NCI-H2196 treated with DMSO at 0.1 percent for 48 hours (cell line): ENCODE measurements around the gene CPVL.

ENCODE experiments used
- DNase-seq: peaks from one replicate; lab custom pipeline; 2025; ENCODE audit not compliant: unreplicated experiment; lab: John Stamatoyannopoulos, UW

CPVL gene

DNA sequence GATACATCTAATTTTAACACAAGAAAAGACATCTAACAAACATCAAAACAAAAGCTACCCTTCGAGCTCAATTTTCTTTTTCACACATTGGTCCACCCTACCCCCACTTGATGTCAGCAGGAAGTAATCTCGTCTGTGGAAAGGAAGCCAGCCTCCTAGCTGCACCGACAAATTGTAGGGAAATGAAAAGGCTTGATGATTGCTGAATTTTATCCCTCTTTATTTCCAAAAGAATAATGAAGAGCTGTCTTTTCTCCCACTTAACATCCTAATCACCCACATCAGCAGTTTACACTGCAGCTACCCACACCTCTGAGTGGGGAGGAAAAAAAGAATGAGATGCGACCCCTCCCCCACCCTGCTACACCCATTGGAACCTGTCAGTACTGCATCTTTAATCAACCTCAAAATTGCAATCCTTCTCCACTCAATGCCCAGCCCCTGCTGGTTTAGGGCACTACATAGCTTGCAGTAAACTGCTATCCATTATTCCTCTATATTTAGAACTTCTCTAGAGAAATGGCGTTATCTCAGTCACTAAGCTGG is 10.6 kb upstream of the CPVL start:
- DNase-seq, result no peak

DNA sequence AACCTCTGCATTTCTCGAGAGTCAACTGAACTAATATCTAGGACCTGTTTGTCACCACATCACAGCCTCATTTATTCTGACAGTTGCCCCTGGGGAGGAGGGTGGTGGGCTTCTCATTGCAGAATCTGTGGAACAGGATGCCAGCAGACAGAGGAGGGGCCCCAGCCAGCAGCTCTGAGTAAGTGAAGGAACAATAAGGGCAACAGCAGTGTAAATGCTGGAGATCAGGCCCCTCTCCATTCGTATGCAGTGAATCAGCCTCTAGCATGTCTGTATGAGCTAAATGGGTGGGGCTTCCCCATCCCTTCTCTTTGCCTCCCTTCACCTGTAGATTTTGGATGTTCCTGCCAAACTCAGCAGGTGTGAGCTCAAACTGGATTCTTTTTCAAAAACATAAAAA is 7.7 kb upstream of the CPVL start:
- no peak for DNase-seq

GRCh38 chr7:29150856-29151255 is 4.5 kb upstream of the CPVL start:
- DNase-seq, result no peak

- DNase-seq, result no peak
Measured at GRCh38 chr7:29149036-29149435, 2.7 kb upstream of the CPVL start.

- DNase-seq, result no peak
Measured at GRCh38 chr7:29147821-29148220, 1.5 kb upstream of the CPVL start.

DNA sequence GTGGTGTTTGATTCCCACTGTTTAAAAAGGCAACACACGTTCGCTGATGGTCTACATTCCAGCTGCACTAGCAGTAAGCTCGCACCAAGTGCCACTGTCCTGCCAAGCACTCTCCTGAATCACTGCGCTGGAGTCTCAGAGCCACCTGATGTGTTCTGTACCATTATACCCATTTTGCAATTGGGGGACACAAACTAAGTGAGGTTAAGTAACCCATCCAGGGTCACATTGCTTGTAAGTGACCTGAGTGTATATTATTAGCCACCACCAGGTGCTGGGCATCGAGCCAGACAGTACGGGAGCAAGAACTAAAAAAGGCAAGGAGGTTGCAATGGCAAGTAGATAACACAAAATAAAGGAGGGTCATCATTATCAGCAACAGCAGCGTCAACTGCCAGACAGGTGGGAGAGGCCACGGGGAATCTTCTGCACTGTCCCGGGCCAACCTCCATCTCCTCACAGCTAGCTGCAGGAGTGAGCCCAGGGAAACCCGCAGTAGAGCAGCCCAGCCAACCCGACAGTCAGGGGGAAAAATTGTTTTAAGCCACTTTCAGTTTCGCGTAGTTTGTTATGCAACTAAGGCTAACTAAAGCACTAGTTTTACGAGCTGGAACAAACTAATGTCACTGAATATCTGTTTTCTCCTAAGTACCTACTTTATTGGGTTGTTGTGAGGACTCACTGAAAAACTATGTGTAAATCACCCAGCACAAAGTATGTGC is 712 bp upstream of the CPVL start:
- no peak for DNase-seq

- DNase-seq, result no peak
Measured at GRCh38 chr7:29145553-29146056, 732 bp downstream of the CPVL start.

DNA sequence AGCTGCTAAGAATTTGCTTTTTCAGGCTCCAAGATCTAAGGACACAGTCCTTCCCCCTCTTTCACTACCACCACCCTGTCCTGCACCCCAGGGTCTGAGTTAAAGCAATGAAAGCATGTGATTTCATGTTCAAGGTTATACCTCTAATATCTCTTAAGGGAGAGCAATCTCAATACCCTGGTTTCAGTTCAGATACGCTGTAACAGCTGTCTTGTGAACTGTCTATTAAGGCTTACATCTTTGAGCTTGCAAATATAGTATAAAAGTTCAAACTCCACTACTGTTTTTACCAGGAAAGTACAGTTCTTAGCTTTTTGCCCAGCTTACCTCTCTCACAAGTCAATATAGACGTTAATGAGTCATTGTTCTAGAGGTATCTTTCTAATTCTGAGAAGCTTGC is 2.6 kb downstream of the CPVL start:
- no peak for DNase-seq

DNA sequence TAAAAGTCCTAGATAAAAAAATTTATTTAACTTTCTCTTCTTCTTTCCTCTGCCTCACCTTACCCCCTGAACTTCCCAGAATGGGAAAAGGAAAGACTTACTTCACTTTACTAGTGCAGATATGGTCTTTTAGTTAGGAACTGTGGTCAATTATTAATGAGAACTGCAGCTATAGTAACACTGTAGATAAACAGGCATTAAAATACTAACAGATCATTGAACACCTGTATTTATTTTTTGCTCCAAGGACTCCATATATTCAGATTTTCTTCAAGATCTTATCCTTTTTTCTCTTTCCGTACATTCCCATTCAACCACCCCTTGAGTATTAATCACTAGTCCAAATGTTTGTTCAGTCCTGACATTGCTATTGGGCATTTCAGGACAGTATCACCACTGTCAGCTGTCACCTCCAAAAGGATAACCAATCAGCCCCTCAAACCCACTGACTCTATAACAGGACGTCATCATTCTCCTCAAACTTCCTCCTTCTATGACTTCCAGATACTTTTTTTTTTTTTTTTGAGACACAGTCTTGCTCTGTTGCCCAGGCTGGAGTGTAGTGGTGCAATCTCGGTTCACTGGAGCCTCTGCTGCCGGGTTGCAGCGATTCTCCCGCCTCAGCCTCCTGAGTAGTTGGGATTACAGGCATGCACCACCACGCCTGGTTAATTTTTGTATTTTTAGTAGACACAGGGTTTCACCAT is 4.2 kb downstream of the CPVL start:
- no peak for DNase-seq

DNA sequence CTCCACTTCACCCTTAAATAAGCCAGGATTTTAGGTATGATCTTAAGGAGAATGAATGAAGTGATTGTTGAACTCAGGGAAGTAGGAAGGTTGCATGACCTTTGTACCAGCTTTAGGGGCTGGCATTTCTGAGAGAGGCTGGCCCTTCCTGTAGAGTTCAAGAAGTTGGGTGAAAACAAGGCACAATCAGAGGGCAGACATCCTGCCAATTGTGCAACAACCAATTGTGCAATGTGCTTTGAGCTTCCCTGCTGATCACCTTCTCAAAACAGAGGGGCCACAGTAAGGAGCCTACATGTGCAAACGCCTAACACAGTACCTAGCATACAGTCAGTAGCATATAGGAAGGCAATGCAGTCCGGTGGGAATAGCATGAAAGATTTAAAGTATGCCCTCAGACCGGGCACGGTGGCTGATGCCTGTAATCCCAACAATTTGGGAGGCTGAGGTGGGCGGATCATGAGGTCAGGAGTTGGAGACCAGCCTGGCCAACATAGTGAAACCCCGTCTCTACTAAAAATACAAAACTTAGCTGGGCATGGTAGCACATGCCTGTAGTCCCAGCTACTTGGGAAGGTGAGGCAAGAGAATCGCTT is 5.4 kb downstream of the CPVL start:
- no peak for DNase-seq

GRCh38 chr7:29139796-29140195 is 6.5 kb downstream of the CPVL start:
- DNase-seq, result no peak

DNA sequence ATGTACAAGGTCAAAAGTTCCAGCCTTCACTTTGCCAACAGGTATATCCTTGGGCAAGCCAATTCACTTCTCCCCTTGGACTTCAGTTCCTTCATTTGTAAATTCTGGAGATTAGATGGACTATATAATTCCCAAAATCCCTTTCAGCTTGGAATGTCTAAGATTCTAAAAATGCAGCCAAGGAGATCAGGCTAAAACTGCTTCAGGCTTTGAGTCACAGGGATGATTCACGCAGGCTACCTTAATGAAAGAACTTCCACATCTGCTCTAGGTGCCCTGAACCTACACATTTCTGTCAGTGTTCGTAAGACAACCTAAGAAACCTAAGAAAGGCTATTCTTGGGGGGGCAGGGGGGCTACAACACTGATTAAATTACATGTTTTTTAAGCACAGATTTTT is 7.1 kb downstream of the CPVL start:
- DNase-seq, result no peak

DNA sequence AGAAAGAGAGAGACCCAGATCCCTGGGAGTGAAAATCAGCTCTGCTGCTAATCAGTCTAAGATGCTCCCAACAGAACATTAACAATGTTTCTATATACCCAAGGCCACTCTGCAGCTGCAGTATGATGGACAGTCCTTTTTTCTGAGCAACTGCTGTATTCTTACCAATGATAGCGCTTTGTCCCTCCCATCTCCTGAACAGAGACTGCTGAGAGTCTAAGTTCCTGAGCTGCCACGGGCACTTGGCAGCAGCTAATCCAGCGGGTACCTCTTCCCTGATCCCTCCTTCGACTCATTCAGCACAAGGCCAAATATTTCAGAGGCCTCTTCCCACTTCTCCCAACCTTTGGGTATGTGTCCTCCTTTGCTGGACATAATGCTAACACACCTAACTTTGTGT is 7.7 kb downstream of the CPVL start:
- DNase-seq, result no peak

- no peak for DNase-seq
Measured at GRCh38 chr7:29135846-29136245, 10.5 kb downstream of the CPVL start.

- DNase-seq, result no peak
Measured at GRCh38 chr7:29132980-29133379, 13.4 kb downstream of the CPVL start.

- DNase-seq, result no peak
Measured at GRCh38 chr7:29131678-29132077, 14.7 kb downstream of the CPVL start.

DNA sequence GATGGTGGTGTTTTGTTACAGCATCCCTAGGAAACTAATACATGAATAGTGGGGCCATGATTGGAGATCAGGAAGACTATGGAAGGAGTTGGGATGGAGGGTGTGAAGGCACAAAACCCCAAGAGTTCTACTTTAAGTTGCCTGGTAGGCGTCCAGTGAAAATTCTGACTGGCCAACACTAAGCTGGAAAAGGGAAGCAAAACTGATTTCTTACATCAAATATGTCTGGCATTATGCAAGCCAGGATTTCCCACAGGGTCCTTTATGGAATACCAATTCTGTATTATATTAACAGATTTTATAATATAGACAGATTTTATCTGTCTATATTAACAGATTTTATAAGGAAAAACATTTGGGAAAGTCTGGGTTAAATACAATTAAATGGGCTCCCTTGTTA is 16.2 kb downstream of the CPVL start:
- no peak for DNase-seq

- DNase-seq, result no peak
Measured at GRCh38 chr7:29127527-29127926, 18.8 kb downstream of the CPVL start.

- DNase-seq, result no peak
Measured at GRCh38 chr7:29126804-29127203, 19.5 kb downstream of the CPVL start.

DNA sequence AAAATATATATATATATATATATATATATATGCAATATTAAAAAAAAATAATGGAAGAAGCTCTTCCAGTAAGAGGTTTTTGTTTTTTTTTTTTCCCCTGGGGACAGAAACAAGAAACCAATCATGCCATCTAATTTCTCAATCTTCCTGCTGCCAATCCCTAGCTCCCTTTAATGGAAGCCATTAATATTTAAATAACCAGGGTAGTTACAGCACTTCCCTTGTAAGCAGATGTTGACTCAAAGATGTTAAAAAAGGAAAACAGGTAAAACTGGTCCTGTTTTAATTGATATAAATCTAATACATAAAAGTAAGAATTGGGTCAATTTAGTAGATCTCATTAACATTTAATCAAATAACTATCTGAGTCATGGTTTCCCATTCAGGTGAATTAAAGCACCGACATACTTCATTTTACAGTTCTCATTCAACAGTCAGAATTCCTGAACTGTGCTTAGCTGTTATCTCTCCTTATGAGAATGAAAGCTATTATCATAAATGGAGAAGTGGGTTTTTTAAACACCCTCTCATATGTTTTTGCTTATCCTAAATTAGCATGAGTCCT is 22.6 kb downstream of the CPVL start:
- DNase-seq, result no peak

DNA sequence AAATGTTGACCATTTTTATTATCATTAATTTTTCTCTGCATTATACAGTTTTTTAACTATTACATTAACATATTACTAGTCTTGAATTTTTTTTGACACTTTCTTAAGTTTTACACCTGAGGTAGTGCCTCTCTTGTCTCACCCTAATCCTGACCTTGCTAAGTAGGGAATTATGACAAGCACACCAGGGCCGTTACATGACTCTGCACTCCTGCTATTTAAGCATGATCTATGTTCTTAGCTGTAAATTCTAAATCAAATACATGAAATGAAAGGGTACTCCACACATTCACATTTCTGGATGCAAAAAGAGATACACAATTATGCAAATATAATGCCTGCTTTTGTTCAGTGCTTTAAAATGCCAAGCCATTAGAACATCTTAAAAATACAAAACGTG is 23.6 kb downstream of the CPVL start:
- no peak for DNase-seq

DNA sequence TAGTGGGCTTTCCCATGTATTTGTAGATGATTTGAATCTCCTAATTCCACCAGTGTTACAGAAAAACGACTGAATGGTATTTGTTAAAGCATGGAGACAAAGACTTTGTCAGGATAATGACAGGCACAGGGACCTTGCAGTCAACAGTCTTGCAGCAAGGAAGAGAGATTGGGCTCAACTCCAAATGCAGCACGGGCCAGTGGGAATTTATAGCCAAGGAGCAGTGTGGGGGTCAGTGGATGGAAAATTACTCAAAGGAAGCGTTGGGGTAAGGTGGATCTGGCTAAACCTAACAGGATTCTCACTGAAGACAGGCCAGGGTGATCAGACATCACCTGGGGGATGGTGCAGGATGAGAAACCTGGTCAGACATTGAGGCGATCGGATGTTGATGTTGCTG is 24.3 kb downstream of the CPVL start:
- DNase-seq, result no peak
